GM12801 (cell line): ENCODE results near the gene TSHR.

Experiments used
- CTCF ChIP-seq: IDR thresholded peaks from one replicate; pipeline ENCODE4 v1.5.1; 2011; ENCODE audit warnings: control low read depth; ENCODE audit not compliant: insufficient read length; ENCODE audit errors: extremely low read depth

TSHR gene

GRCh38 chr14:80942191-80942600 lies 13.2 kb upstream of the TSHR start:
- no peak for TF ChIP-seq CTCF

GRCh38 chr14:80944861-80945617 lies 10.4 kb upstream of the TSHR start:
- no peak for TF ChIP-seq CTCF

- no peak for TF ChIP-seq CTCF
Measured at GRCh38 chr14:80946187-80946586, 9.2 kb upstream of the TSHR start.

GRCh38 chr14:80946797-80947196 lies 8.6 kb upstream of the TSHR start:
- no peak for TF ChIP-seq CTCF

- TF ChIP-seq CTCF, result no peak
Measured at GRCh38 chr14:80948291-80948690, 7.1 kb upstream of the TSHR start.

GRCh38 chr14:80951491-80951890 lies 3.9 kb upstream of the TSHR start:
- no peak for TF ChIP-seq CTCF

- peak; percentile 10 for TF ChIP-seq CTCF
Measured at GRCh38 chr14:80954687-80955299, 628 bp upstream of the TSHR start.
